B cell (primary cell): Measurements from ENCODE around the gene ZFP91. TPM values are rescaled to one million over a fixed set of nuclear protein-coding genes. Genes with fewer than 3 reads are reported as not detected.

ENCODE experiments used
- ATAC-seq: fragments of 200-7000 bp; cut with Tn5 transposase; one replicate; pipeline ENCODE4 v1.10.0; 2021; ENCODE audit warnings: low read depth, mild to moderate bottlenecking, moderate number of reproducible peaks, moderate library complexity
- CTCF ChIA-PET: fragments of 350-600 bp; sonication (Branson Sonifier 250); formaldehyde crosslinking; loops from one replicate; lab custom pipeline; 2021; ENCODE audit warnings: antibody characterized with exemption, inconsistent platforms; lab: Charles Lee
- POLR2A ChIA-PET: fragments of 350-600 bp; sonication (Branson Sonifier 250); formaldehyde crosslinking; loops from one replicate; lab custom pipeline; 2021; ENCODE audit warnings: antibody characterized with exemption; lab: Charles Lee
- DNase-seq: peaks from one replicate; pipeline ENCODE4 v3.0.0; 2013
- H2AFZ ChIP-seq: 2 replicates; pipeline ENCODE4 v1.6.1; 2012; ENCODE audit warnings: mild to moderate bottlenecking, low read depth, low read length; ENCODE audit not compliant: insufficient read depth, poor library complexity, severe bottlenecking
- H3K27ac ChIP-seq, 2 donors: 1 replicate in 1 of 2; 2 replicates in 1 of 2; pipeline ENCODE4 v1.5.1; 2012 to 2013; ENCODE audit warnings: low read length in 2 of 2, mild to moderate bottlenecking in 2 of 2, moderate library complexity in 1 of 2
- H3K27me3 ChIP-seq, 4 experiments: fragments of 200-600 bp in 1 of 4; sonication (generic) in 1 of 4; replicated peaks in 1 of 4; 1 replicate in 2 of 4; 2 replicates in 2 of 4; pipeline versions ENCODE4 v1.6.1 to v1.7.0; 2013 to 2016; ENCODE audit warnings: low read length in 3 of 4, mild to moderate bottlenecking in 2 of 4, mixed read lengths in 1 of 4, moderate library complexity in 1 of 4; ENCODE audit not compliant: insufficient read depth in 4 of 4, control insufficient read depth in 3 of 4; ENCODE audit errors: control extremely low read depth in 1 of 4
- H3K36me3 ChIP-seq, 2 experiments: replicated peaks in 1 of 2; 1 replicate in 1 of 2; 2 replicates in 1 of 2; pipeline versions ENCODE4 v1.6.1 to v1.7.1; 2013; ENCODE audit warnings: low read length in 1 of 2; ENCODE audit not compliant: insufficient read depth in 2 of 2, control insufficient read depth in 1 of 2; ENCODE audit errors: control extremely low read depth in 1 of 2, extremely low read depth in 1 of 2
- H3K4me1 ChIP-seq, 2 donors: fragments of 200-600 bp in 1 of 2; sonication (generic) in 1 of 2; 1 replicate in 1 of 2; 2 replicates in 1 of 2; pipeline versions ENCODE4 v1.5.1 to v1.6.1; 2013 to 2017; ENCODE audit warnings: low read length in 2 of 2; ENCODE audit not compliant: control insufficient read depth in 2 of 2, insufficient read depth in 2 of 2
- H3K4me2 ChIP-seq: replicated peaks from 2 replicates; pipeline ENCODE3; 2012; ENCODE audit warnings: mild to moderate bottlenecking, low read depth, low read length; ENCODE audit not compliant: poor library complexity, severe bottlenecking
- H3K4me3 ChIP-seq, 5 experiments: fragments of 200-600 bp in 1 of 5; sonication (generic) in 1 of 5; 1 replicate in 3 of 5; 2 replicates in 2 of 5; pipeline versions ENCODE4 v1.5.1 to v1.7.0; 2011 to 2016; ENCODE audit warnings: low read length in 4 of 5, mild to moderate bottlenecking in 4 of 5, low read depth in 2 of 5, control low read depth in 1 of 5, moderate library complexity in 1 of 5; ENCODE audit not compliant: insufficient read depth in 1 of 5; ENCODE audit errors: control extremely low read depth in 1 of 5, extremely low read depth in 1 of 5
- H3K79me2 ChIP-seq: fragments of 200-600 bp; sonication (generic); one replicate; pipeline ENCODE4 v1.6.0; 2016; ENCODE audit warnings: low read length; ENCODE audit not compliant: control insufficient read depth, insufficient read depth
- H3K9ac ChIP-seq: fragments of 200-600 bp; sonication (generic); 2 replicates; pipeline ENCODE4 v1.6.1; 2017; ENCODE audit warnings: mild to moderate bottlenecking, low read length, moderate library complexity
- H3K9me3 ChIP-seq, 3 donors: one replicate each; pipeline versions ENCODE4 v1.6.1 to v1.7.1; 2013; ENCODE audit warnings: low read length in 2 of 3; ENCODE audit not compliant: control insufficient read depth in 2 of 3, insufficient read depth in 1 of 3; ENCODE audit errors: control extremely low read depth in 1 of 3
- H4K20me1 ChIP-seq: 2 replicates; pipeline ENCODE4 v1.6.0; 2012; ENCODE audit warnings: mild to moderate bottlenecking, low read length; ENCODE audit not compliant: insufficient read depth, control insufficient read depth, poor library complexity, severe bottlenecking
- H3K27ac Mint-ChIP-seq: one replicate; pipeline ENCODE4 v1.8.0; 2021; ENCODE audit warnings: mixed read lengths
- H3K27me3 Mint-ChIP-seq: one replicate; pipeline ENCODE4 v1.8.0; 2021; ENCODE audit warnings: mixed read lengths
- H3K4me1 Mint-ChIP-seq: one replicate; pipeline ENCODE4 v1.8.0; 2021; ENCODE audit warnings: mixed read lengths
- H3K4me3 Mint-ChIP-seq: one replicate; pipeline ENCODE4 v1.8.0; 2021; ENCODE audit warnings: mixed read lengths
- H3K9me3 Mint-ChIP-seq: one replicate; pipeline ENCODE4 v1.8.0; 2022; ENCODE audit warnings: mixed read lengths; ENCODE audit not compliant: insufficient read depth
- CTCF ChIP-seq: fragments of 200-600 bp; IDR thresholded peaks from one replicate; pipeline ENCODE4 v1.8.0; 2022; ENCODE audit warnings: antibody characterized with exemption, mild to moderate bottlenecking
- EZH2 ChIP-seq: IDR thresholded peaks from 2 replicates; pipeline ENCODE4 v1.6.1; 2012; ENCODE audit warnings: borderline replicate concordance, low read depth, mild to moderate bottlenecking, moderate library complexity, low read length; ENCODE audit not compliant: insufficient read depth, poor library complexity, severe bottlenecking
- WGBS: methylation state at CpG from one replicate; pipeline ENCODE4 v1.1.5; 2013; ENCODE audit warnings: missing lambda C conversion rate; ENCODE audit not compliant: insufficient coverage; 5-methylcytosine and 5-hydroxymethylcytosine counted together
- intact Hi-C: fragments of 100-400 bp; cut with micrococcal nuclease; formaldehyde crosslinking; loops from one replicate; pipeline ENCODE4 v1.10.0; 2022
- polyA plus RNA-seq: library from polyadenylated mRNA; depleted of rRNA; stranded (reverse); fragments of >200 nt; gene quantifications from 2 replicates; pipeline ENCODE4 v1.2.3, GENCODE V29; 2012
- total RNA-seq, 2 donors: library from RNA; stranded (reverse); fragments of 120-200 nt in 1 of 2; gene quantifications; 1 replicate in 1 of 2; 2 replicates in 1 of 2; pipeline versions ENCODE4 v1.2.3 to v1.2.4, GENCODE V29; 2013 to 2022

ZFP91 gene
- total and polyA plus RNA-seq, 2 donors (not counting 1 experiment from before 2014, with no cell fraction given): 14.4 to 51.2 TPM

- Histone ChIP-seq H3K9me3 (no peaks in the 10 kb centered on the region), H3K9ac (peak overlapping the region; percentile 93), H3K27ac (peak overlapping the region; percentile 89 to 100), H3K4me1 (peaks cover 48 to 52% of the 10 kb centered on the region in 2 donors), H3K4me2 (peak overlapping the region; percentile 90), H3K4me3 (peak overlapping the region; percentile 71 to 100 (median 99)), H3K36me3 (no peaks in the 10 kb centered on the region), H4K20me1 (peaks cover under 1% of the 10 kb centered on the region), H2AFZ (peak overlapping the region; percentile 85), H3K79me2 (peaks cover 77% of the 10 kb centered on the region), H3K27me3 (no peaks in the 10 kb centered on the region)
- Mint-ChIP-seq H3K27ac (peak overlapping the region; percentile 100), H3K4me1 (peaks cover 64% of the 10 kb centered on the region), H3K9me3 (no peaks in the 10 kb centered on the region), H3K27me3 (no peaks in the 10 kb centered on the region), H3K4me3 (peak overlapping the region; percentile 97)
- TF ChIP-seq EZH2: no peak
- peak; percentile 79 for TF ChIP-seq CTCF
- intact Hi-C loops: loop anchor here (1.0 to 10.0 kb wide), 10 partner anchors 11 to 1049 kb away; partner anchors contain the start of genes CLP1, FAM111A, MPEG1 and TIMM10
- ChIA-PET CTCF (interaction anchor here (0.6 to 8.7 kb wide), 4 partner anchors 11 to 579 kb away, joined by 3 to 102 read pairs (median 16); no protein-coding TSS in a partner anchor), POLR2A (interaction anchor here (1.4 kb wide), 1 partner anchor 26 kb away, joined by 3 read pairs; no protein-coding TSS in a partner anchor)
- peak; percentile 37 for ATAC-seq
- under 1% methylated on average over 67 of the region's 78 CpGs for WGBS
- peak; percentile 96 for DNase-seq
These were observed 598 bp downstream of the ZFP91 start for GRCh38 chr11:58579192-58580129.
